GM18873 (cell line): ENCODE measurements around the gene CUL5.
"Not testable (repeated sequence)": the region's sequence is repeated elsewhere in the genome, so short reads cannot be mapped to it uniquely, and the experiment has no call there.

Source experiments
- ATAC-seq: cut with Tn5 transposase; IDR thresholded peaks from one replicate; pipeline ENCODE4 v1.9.1; 2021; ENCODE audit warnings: mild to moderate bottlenecking, moderate library complexity, moderate number of reproducible peaks; ENCODE audit not compliant: unreplicated experiment, low FRiP score

The CUL5 gene

DNA sequence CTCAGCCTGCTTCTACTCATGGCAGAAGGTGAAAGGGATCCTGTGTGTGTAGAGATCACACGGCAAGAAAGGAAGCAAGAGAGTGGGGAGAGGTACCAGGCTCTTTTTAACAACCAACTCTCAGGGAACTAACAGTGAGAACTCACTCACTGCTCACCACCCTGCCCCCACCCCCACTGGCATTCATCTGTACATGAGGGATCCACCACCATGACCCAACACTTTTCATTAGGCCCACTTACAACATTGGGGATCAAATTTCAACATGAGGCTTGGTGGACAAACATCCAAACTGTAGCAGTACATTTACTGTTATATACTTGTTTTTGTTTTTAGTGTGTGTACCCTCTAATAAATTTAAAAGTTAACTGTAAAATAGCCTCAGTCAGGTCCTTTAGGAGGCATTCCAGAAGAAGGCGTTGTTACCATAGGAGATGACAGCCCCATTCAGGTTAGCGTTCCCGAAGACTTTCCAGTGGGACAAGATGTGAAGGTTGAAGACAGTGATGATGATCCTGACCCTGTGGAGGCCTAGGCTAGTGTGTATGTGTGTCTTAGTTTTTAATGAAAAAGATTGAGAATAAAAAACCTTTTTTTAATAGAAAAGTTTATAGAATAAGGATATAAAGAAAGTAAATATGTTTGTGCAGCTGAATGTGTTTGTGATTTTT is 11.3 kb downstream of the CUL5 start:
- ATAC-seq = no peak

DNA sequence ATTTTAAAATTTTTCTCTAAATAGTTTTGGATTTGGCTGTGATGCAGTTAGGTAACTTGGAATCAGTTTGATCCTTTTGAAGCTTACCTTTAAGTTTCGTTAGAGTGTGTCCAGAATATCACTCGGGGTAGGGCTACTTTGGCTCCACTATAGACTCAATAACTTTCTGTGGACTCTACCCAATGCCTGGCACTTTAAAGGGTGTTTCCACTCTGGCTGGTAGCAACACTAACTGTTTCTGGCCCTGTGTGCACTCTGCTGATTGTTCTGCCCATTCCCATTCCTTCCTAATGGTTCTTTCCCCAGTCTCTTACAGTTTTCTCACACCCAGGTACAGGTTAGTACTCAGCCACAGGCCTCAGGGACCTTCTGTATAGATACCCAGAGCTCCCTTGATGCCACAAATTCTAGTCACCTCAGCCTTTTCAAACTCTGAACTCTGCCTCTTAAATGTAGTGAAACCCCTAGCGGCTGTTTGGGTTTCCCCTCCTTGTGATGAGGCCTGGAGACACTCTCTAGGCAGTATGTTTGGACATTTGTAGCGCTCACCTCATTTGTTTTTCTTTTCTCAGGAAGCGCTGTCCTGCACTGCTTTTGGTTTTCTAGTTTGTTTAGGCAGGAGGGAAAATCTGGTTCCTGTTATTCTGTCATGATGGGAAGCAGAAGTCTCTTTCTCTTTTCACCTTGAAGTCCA is 16.8 kb downstream of the CUL5 start:
- peak; percentile 99 for ATAC-seq

DNA sequence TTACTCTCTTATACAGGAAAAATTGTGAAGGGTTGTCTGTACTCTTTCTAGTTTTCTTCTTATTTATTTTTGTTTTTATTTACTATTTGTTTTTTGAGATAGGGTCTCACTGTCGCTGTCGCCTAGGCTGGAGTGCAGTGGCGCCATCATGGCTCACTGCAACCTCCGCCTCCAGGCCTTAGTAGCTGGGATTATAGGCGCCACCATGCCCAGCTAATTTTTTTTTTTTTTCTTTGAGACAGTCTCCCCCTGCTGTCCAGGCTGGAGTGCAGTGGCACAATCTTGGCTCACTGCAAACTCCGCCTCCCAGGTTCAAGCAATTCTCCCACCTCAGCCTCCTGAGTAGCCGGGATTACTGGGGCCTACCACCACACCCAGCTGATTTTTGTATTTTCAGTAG is 18.4 kb downstream of the CUL5 start:
- no peak for ATAC-seq

- not testable (repeated sequence) for ATAC-seq
Measured at GRCh38 chr11:108028822-108029441, 20.2 kb downstream of the CUL5 start.

DNA sequence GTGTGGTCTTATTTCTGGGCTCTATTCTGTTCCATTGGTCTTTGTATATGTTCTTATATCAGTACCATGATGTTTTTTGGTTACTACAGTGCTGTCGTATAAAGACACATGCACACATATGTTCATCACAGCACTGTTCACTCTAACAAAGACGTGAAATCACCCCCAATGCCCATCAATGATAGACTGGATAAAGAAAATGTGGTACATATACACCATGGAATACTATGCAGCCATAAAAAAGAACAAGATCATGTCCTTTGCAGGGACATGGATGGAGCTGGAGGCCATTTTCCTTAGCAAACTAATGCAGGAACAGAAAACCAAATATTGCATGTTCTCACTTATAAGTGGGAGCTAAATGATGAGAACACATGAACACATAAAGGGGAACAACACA is 22.9 kb downstream of the CUL5 start:
- ATAC-seq = not testable (repeated sequence)

GRCh38 chr11:108032800-108033199 is 24.1 kb downstream of the CUL5 start:
- ATAC-seq = no peak

GRCh38 chr11:108034034-108034433 is 25.3 kb downstream of the CUL5 start:
- no peak for ATAC-seq

GRCh38 chr11:108034952-108035351 is 26.3 kb downstream of the CUL5 start:
- ATAC-seq = no peak

DNA sequence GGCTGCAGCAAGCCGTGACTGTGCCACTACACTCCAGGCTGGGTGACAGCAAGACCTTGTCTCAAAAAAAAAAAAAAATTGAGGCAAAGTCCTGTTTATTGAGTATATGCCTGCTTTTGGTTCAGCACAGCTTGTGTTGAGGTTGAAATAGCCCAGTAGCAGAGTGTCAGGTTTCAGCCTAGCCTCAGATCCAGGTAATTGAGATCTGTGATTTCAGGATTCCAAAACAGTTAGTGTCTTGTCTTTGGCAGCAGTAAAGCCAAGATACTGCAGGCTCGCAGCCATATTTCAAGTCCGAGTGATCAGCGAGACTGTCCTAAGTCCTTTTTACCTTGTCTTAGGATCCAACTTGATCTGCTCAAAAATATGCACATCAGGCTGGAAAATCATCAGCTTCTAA is 27.0 kb downstream of the CUL5 start:
- no peak for ATAC-seq

DNA sequence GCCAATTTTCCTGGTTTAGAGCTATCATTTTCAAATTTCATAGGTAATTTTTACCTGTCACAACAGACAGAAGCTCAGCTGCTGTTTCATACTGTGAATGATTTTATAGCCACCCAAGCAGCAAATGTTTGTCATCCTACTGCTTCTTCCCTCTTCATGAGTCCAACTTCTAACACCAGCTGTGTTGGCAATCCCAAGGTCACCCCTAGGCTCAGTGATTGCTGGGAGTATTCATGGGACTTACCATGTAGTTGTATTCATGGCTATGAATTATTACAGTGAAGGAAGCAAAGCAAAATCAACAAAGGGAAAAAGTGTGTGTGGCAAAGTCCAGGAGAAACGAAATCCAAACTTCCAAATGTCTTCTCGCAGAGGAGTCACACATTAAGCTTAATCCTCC is 28.5 kb downstream of the CUL5 start:
- no peak for ATAC-seq

DNA sequence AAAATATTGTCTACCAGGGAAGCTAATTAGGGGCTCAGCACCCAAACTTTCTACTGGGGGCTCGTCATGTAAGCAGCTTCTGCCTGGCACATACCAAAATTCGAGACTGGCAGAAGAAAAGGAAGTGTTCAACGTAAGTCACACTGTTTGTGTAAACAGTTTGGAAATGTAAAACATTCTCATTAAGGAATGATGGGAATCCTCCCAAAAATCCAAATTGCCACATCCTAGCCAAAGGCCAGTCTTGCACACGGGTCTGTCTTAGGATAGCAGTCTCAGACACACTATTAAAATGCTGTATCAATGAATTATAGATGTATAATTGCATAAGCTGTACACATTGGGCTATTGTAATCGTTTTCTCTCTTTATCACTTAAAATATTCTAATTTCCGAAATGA is 28.9 kb downstream of the CUL5 start:
- ATAC-seq = no peak

DNA sequence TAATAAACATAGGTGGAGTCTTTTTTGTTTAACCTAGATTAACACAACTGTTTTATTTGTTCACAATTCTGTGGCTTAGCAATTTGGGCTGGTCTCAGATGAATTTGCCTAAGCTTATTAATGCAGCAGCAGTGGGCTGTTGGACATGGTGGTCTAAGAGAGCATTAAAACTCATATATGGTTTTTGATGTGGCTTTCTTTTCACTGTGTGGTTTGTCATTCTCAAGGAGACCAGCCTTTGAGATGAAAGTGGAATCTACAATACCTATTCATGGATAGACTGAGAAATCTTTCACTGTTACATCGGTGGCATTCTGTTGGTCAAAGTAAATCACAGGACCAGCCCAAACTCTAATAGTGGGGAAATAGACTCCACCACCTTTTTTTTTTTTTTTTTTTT is 39.6 kb downstream of the CUL5 start:
- no peak for ATAC-seq

GRCh38 chr11:108062336-108062735 is 53.6 kb downstream of the CUL5 start:
- ATAC-seq = no peak

- ATAC-seq = no peak
Measured at GRCh38 chr11:108063410-108063809, 54.7 kb downstream of the CUL5 start.

GRCh38 chr11:108069947-108070346 is 61.2 kb downstream of the CUL5 start:
- no peak for ATAC-seq

GRCh38 chr11:108084811-108085210 is 76.1 kb downstream of the CUL5 start:
- ATAC-seq = no peak

- no peak for ATAC-seq
Measured at GRCh38 chr11:108085672-108086071, 77.0 kb downstream of the CUL5 start.

DNA sequence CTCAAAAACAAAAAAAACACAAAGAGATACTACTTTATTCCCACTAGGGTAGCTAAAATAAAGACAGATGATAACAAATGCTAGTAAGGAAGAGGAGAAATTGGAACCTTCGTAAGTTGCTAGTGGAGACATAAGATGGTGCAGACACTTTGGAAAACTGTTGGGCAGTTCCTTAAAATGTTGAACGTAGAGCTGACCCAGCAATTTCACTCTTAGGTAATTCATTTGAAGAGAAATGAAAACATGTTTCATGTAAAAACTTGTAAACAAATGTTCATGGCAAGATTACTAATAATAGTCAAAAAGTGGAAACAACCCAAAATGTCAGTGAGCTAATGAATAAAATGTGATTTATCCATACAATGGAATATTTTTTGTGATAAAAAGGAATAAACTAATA is 83.4 kb downstream of the CUL5 start:
- no peak for ATAC-seq

DNA sequence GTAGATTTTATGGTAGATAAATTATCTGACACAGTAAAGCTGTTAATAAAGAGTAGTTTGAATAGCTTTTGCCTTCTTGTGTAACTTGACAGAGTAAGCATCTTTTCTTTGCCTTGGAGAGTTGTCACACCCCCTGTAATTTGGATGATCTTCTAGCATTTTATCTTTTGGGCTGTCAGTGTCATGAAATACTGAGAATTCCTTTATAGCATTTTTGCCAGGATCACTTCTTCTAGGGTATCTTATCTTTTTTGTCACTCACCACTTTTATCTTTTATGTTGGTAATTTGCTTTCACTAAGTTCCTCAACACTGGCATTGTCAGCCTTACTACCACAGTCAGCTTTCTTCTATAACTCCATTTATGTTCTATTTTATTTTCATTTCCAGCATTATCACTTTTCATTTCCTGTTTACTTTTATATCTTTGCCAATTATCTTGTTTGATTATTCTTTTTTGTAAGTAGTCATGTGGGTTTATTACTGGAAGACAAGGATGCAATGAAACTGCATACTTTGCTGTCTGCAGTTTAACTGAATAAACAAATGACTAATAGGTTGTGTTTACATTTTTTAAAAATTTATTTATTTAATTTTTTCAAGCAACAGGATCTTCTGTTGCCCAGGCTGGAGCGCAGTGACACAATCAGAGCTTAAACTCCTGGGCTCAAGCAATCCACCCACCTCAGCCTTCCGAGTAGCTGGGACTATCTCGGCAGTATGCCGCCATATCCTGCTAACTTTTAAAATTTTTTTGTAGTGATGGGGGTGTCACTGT is 84.6 kb downstream of the CUL5 start:
- no peak for ATAC-seq

GRCh38 chr11:108097179-108097578 is 88.5 kb downstream of the CUL5 start:
- no peak for ATAC-seq
